ENCODE measurements around the gene LIG3. TPM values are rescaled to one million over a fixed set of nuclear protein-coding genes. Genes with fewer than 3 reads are reported as not detected.
"Not testable (repeated sequence)": the region's sequence is repeated elsewhere in the genome, so short reads cannot be mapped to it uniquely, and the experiment has no call there.

LIG3 gene
- total RNA-seq, 1 experiment from 2014 or later = 38.0 TPM

GRCh38 chr17:34996422-34997285 is 16.3 kb downstream of the LIG3 start:
- in situ Hi-C loops (cut with HindIII; ENCODE audit: low pct_unique_long_range_greater_than_20kb, low sequenced_read_pairs) = no loop called here
- DNase-seq (ENCODE audit: low read depth, low spot score) = no peak

DNA sequence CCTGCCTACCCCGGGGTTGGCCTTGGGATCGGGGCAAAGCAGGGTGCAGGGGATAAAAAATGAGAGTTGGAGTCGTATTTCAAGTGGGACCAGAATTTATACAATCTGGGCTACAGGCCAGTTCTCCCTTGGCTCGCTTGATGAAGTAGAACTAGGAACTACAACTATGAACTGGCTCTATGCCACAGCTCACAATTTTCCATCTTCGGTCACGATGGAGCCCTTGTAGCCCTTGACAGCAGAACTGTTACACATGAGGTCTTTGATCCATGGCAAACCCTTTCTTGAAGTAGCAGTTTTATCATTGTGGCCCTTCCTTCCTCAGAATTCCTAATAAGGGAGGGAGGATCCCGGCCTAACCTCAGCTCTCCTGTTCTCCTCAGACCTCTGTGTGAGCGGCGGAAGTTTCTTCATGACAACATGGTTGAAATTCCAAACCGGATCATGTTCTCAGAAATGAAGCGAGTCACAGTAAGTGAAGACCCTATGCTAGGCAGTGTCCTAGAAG is 17.1 kb downstream of the LIG3 start:
- no peak for DNase-seq (ENCODE audit: low read depth, low spot score)
- in situ Hi-C loops (cut with HindIII; ENCODE audit: low pct_unique_long_range_greater_than_20kb, low sequenced_read_pairs) = no loop called here

DNA sequence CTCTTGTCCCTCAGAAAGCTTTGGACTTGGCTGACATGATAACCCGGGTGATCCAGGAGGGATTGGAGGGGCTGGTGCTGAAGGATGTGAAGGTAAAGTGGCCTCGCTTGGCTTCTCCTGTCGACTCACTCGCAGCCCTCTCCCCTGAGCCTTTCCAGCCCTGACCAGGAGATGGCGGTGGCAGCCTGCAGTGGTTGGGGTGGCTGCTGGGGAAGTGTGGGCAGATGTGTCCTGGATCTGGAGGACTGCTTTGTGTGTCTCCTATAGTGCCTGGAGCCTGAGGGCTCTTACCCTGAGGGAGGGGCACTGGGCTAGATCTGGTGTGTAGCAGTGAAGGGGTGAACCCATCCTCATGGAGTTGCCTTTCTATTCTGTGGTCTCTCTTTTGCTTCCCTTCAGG is 17.9 kb downstream of the LIG3 start:
- peak; percentile 81 for DNase-seq (ENCODE audit: low read depth, low spot score)
- in situ Hi-C loops (cut with HindIII; ENCODE audit: low pct_unique_long_range_greater_than_20kb, low sequenced_read_pairs) = no loop called here

GRCh38 chr17:34999456-34999855 is 19.1 kb downstream of the LIG3 start:
- in situ Hi-C loops (cut with HindIII; ENCODE audit: low pct_unique_long_range_greater_than_20kb, low sequenced_read_pairs) = no loop called here
- no peak for DNase-seq (ENCODE audit: low read depth, low spot score)

DNA sequence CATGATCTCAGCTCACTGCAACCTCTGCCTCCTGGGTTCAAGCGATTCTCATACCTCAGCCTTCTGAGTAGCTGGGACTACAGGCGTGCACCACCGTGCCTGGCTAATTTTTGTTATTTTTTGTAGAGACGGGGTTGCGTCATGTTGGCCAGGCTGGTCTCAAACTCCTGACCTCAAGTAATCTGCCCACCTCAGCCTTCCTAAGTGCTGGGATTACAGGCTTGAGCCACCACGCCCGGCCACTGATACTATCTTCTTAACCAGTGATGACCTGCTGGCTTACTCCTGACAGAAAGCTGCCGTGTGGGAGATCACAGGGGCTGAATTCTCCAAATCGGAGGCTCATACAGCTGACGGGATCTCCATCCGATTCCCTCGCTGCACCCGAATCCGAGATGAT is 20.7 kb downstream of the LIG3 start:
- in situ Hi-C loops (cut with HindIII; ENCODE audit: low pct_unique_long_range_greater_than_20kb, low sequenced_read_pairs); DNase-seq (ENCODE audit: low read depth, low spot score): not testable (repeated sequence)

GRCh38 chr17:35001549-35001948 is 21.2 kb downstream of the LIG3 start:
- DNase-seq (ENCODE audit: low read depth, low spot score) = no peak

DNA sequence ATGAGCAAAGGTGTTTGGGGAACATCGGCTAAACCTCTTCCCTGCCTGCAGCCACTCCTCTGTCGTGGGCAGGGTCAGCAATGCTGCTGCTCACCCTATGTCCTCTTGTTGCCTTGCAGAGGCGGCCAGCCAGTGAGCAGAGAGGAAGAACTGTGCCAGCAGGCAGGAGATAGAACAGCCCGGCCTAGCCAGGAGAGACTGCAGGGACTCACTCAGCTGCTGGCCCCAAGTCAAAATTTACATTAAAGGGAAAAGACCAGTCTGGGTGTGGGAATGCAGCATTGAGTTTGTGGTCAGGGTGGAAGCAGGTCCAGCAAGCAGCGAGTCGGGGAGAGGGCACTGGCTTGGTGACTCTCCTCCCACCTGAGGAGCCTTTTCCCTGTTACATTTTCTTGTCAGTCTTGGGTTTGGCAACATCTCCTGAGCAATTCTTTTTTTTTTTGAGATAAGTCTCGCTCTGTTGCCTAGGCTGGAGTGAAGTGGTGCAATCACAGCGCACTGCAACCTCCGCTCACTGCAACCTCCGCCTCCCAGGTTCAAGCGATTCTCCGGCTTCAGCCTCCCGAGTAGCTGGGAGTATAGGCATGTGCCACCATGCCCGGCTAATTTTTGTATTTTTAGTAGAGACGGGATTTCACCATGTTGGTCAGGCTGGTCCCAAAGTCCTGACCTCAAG is 22.7 kb downstream of the LIG3 start:
- no peak for DNase-seq (ENCODE audit: low read depth, low spot score)
- in situ Hi-C loops (cut with HindIII; ENCODE audit: low pct_unique_long_range_greater_than_20kb, low sequenced_read_pairs) = no loop called here

More at GRCh38 chr17:35001549-35001948, 21.2 kb downstream of the LIG3 start:
- in situ Hi-C loops (cut with HindIII; ENCODE audit: low pct_unique_long_range_greater_than_20kb, low sequenced_read_pairs) = no loop called here

GRCh38 chr17:35003778-35004177 is 23.5 kb downstream of the LIG3 start:
- in situ Hi-C loops (cut with HindIII; ENCODE audit: low pct_unique_long_range_greater_than_20kb, low sequenced_read_pairs) = no loop called here
- no peak for DNase-seq (ENCODE audit: low read depth, low spot score)

DNA sequence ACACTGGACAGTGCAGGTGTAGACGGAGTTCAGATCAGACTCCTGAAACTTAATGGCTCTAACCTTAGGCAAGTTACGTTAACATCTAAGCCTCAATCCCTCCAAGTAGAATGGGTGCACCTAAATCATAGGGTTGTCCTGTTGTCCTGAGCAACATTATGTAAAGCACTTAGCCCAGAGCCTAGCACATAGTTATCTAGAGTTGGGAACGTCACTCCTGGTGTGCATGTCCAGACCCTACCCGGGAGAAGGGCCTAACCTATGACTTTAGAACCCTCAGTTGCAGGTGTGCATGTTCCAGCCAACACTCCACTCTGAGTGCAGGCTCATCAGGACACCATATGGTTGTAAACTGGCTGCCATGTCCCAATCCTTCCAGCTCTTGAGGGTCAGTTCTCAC is 26.0 kb downstream of the LIG3 start:
- in situ Hi-C loops (cut with HindIII; ENCODE audit: low pct_unique_long_range_greater_than_20kb, low sequenced_read_pairs) = no loop called here
- no peak for DNase-seq (ENCODE audit: low read depth, low spot score)

DNA sequence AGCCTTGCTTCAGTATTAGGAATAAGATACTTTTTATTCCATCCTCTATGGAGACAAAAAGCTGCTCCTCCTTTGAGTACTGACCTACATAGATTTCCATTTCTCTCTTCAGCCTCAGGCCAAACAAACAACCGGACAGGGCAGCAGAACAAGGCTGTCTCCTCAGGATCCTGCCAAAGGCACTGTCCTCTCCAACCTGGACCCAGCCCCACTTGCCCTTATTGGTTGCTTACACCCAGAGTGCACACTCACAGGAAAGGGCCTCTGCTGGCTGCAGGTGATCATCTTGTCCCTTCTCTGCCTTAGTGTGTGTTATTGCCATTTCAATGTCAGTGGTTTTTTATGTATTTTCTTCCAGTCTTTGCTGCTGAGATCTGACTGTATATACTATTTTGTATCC is 26.6 kb downstream of the LIG3 start:
- in situ Hi-C loops (cut with HindIII; ENCODE audit: low pct_unique_long_range_greater_than_20kb, low sequenced_read_pairs) = no loop called here
- DNase-seq (ENCODE audit: low read depth, low spot score) = no peak

DNA sequence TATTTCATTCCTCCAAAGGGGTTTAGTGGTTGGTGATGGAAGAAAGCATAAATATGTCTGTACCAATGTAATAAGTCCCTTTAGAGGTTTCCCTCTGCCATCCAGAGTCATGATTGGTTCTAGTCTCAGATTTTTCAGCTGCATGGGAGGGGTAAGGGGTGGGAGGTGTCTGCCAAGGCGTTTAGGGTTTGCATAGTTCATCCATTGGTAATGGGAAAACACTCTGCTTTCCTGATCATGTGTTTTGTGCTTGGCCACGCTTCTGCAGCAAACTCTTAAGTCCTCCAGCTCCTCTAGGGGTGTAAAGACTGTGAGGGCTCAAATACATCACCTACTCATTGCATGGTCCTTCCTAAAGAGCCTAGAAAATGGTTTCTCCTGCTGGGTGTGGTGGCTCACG is 29.8 kb downstream of the LIG3 start:
- in situ Hi-C loops (cut with HindIII; ENCODE audit: low pct_unique_long_range_greater_than_20kb, low sequenced_read_pairs) = no loop called here
- no peak for DNase-seq (ENCODE audit: low read depth, low spot score)

DNA sequence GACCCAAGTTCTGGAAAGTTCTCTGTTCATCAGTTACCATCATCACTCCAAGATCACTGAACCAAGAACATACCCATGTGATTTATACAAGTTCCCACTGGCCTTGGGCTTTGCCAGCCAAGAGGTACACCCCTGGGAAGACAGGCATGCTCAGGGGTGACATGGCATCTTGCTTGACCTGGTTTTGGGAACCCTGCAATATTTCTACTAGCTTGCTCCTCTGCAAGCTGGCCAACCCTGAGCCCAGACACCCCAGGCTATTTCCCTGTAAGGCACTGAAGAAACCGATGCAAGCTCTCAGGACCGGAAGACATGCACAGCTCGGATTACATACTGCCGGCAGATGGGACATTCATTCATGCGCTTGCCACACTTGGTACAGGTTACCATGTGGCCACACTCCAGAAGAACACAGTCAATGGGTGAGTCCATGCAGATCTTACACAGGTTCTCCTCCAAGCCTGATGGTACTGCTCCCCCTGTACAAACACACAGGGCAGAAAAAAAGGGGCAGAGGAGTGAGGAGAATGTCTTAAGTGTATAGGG is 31.4 kb downstream of the LIG3 start:
- no peak for DNase-seq (ENCODE audit: low read depth, low spot score)
- in situ Hi-C loops (cut with HindIII; ENCODE audit: low pct_unique_long_range_greater_than_20kb, low sequenced_read_pairs) = no loop called here

- in situ Hi-C loops (cut with HindIII; ENCODE audit: low pct_unique_long_range_greater_than_20kb, low sequenced_read_pairs) = no loop called here
- no peak for DNase-seq (ENCODE audit: low read depth, low spot score)
Measured at GRCh38 chr17:35016369-35016768, 36.1 kb downstream of the LIG3 start.

DNA sequence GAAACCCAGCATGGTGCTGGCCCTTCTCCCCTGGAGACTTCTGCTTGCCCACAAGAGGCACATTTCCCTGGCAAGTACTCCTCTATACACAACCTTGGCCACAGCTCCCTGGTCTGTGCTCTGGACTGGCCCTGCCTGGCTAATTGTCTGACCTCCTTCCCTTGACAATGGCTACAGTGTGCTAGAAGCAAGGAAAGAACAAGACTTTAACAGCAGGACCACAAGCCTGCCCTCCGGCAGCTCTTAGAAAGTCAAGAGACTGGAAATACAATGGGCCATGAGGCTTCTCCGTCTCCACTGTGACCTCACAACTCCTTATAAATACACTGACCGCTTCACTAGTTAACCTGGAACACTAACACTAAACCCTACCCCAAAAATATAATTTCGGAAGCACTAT is 36.7 kb downstream of the LIG3 start:
- in situ Hi-C loops (cut with HindIII; ENCODE audit: low pct_unique_long_range_greater_than_20kb, low sequenced_read_pairs) = no loop called here
- peak; percentile 81 for DNase-seq (ENCODE audit: low read depth, low spot score)

DNA sequence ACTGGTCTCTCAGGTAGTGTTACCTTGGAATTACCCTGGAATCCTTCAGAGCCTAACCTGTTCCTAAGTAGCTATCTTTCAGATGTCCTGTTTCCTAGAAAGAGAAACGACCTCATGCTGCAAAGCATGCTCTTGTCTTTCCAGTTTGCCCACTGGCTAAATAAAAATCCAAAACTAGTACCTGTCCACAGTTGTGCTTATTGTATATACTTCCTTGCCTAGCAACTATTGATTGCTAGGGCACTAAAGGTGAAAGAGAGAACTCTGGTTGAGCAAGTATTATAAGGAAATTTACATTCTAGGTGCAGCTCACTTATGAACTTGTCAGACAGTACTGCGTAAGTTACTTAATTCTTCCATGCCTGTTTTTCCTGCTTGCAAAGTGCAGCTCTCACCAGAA is 38.5 kb downstream of the LIG3 start:
- in situ Hi-C loops (cut with HindIII; ENCODE audit: low pct_unique_long_range_greater_than_20kb, low sequenced_read_pairs) = no loop called here
- no peak for DNase-seq (ENCODE audit: low read depth, low spot score)

- no peak for DNase-seq (ENCODE audit: low read depth, low spot score)
- in situ Hi-C loops (cut with HindIII; ENCODE audit: low pct_unique_long_range_greater_than_20kb, low sequenced_read_pairs) = no loop called here
Measured at GRCh38 chr17:35019386-35020179, 39.3 kb downstream of the LIG3 start.

- in situ Hi-C loops (cut with HindIII; ENCODE audit: low pct_unique_long_range_greater_than_20kb, low sequenced_read_pairs) = no loop called here
- no peak for DNase-seq (ENCODE audit: low read depth, low spot score)
Measured at GRCh38 chr17:35021520-35022380, 41.4 kb downstream of the LIG3 start.

Measured in SK-MEL-5 (cell line).